ENCODE results near the gene MBD3L2.
A peak's percentile ranks its signal among the peaks of the same experiment; 100 is the strongest.
"Not testable (repeated sequence)": the region's sequence is repeated elsewhere in the genome, so short reads cannot be mapped to it uniquely, and the experiment has no call there.

The MBD3L2 gene

DNA sequence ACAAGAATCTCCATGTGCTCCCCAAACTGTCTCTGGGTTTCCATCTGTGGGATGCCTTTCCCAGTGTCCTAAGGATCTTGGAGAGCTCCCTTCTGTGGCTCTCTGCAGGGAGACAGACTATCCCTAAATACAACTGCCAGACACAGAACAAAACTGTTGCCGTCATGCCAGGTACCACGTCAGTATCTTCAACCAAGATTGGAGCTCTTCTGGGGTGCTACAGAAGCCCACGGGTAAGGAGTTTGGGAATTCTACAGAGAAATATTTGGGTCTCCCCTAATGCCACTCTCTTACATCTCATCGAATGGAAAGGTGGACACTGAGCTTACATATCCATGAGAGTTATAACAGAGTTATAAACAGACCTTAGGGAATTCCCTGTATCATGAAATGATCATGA lies 14.2 kb downstream of the MBD3L2 start:
- no peak for DNase-seq (ENCODE audit: low read depth)

DNA sequence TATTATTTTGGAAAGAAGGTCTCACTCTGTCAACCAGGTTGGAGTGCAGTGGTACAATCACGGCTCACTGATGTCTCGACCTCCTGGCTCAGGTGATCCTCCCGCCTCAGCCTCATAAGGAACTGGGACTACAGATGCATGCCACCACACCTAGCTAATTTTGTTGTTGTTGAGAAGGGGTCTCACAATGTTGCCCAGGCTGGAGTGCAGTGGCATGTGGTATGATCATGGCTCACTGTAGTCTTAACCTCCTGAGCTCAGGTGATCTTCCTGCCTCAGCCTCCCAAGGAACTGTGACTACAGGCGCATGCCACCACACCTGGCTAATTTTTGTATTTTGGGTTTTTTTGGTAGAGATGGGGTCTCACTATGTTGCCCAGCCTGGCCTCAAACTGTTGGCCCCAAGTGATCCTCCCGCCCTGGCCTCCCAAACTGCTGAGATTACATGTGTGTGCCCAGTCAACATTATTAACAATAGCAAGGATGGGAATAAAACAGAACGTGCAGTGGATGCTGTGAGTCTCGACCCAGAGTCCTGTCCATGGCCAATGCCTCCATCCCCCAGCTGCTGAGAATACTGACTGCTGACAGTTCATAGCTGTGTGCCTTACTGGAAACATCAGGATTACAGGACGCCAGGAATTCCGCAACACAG lies 14.8 kb downstream of the MBD3L2 start:
- DNase-seq (ENCODE audit: low read depth) = no peak

DNA sequence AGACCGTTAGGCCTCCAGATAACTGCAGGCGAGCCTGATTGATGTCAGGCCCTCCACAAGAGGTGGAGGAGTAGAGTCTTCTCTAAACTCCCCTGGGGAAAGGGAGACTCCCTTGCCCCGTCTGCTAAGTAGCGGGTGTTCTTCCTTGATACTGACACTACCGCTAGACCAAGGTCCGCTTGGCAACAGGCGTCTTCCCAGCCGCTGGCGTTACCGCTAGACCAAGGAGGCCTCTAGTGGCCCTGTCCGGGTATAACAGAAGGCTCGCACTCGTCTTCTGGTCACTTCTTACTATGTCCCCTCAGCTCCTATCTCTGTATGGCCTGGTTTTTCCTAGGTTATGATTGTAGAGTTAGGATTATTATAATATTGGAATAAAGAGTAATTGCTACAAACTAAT lies 18.0 kb downstream of the MBD3L2 start:
- DNase-seq (ENCODE audit: low read depth) = not testable (repeated sequence)

DNA sequence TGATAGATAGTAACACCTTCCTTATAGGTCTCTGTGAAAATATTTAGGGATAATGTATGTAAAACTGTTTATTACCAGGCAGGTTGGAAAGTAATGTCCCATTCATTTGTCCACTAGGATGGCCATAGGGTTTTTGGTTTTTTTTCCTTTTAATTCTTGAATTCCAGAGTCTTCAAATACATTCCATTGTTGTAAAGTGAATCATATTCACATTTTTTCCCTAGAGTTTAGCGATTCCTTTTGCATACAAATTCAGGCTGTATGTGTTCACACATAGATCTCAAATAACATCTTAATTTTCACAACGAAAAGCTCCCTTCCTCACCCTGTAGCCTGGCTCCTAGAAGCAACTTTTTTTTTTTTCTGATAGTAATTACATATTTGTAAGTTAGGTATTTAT lies 18.6 kb downstream of the MBD3L2 start:
- no peak for DNase-seq (ENCODE audit: low read depth)

DNA sequence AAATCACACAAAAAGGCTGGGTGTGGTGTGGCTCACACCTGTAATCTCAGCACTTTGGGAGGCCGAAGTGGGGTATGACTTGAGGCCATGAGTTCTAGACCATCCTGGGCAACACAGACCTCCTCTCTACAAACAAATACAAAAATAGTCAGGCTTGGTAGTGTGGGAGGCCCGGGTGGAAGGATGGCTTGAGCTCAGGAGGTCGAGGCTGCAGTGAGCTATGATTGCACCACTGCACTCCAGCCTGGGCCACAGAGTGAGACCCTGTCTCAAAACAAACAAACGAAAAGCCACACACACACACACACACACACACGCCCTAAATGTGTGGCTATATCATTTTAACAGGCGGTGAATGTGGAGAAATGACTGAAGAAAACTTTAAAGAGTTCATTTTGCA lies 19.5 kb downstream of the MBD3L2 start:
- DNase-seq (ENCODE audit: low read depth) = no peak

DNA sequence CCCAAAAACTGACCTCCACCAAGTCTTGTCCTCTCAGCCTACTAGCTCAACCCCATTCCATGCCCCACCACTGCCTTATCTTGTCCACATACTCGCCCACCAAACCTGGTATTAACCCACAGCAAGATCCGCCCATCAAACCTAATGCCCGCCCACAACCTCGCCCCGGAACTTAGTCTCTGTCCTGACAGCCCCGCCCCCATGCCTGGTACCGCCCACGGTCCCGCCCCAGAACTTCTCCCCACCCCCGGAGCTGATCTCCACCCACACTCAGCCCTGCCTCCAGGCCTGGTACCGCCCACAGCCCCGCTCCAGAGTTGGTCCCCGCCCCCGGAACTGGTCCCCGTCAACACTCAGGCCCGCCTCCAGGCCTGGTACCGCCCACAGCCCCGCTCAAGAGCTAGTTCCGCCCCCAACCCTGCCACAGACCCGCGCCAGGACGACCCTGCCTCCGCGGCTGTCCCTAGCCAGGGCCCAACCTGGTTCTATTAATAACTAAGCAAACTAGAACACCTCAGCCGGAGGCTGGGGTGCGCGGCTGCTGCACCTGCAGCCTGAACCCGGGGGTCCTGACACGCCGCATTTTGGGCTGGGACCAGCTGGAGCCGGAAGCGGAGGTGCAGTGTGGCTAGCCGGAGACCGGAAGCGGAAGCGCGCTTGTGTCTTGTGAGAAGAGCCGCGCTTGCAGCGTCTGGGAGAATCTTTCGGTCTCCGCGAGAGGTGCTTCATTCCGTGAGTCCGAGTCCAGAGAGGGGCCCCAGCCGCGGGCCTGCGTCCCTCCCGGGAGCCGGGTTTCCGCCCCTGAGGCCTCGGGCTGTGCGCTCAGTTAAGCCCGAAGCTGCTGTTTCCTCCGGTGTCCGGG lies 20.2 kb downstream of the MBD3L2 start, which contains the start of gene ZNF557:
ZNF557 (plus strand) TSS at position 662 of the 862 bp plus-strand sequence. CDS start 5,372 bp downstream, outside the sequence.
- peak; percentile 90 for DNase-seq (ENCODE audit: low read depth)

DNA sequence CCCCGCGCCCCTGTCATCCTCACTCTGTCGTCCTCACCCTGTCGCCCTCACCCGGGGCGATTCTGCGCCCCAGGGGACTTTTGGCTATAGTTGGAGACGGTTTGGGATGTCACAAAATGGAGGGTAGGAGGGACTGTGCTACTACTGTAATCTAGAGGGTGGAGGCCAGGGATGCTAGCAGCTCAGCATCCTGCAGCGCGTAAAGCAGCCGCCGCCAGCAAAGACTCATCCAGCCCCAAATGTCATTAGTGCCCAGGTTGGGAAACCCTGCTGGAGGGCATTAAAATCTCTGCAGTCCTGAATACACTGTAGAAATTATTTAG lies 20.7 kb downstream of the MBD3L2 start:
- DNase-seq (ENCODE audit: low read depth) = no peak

DNA sequence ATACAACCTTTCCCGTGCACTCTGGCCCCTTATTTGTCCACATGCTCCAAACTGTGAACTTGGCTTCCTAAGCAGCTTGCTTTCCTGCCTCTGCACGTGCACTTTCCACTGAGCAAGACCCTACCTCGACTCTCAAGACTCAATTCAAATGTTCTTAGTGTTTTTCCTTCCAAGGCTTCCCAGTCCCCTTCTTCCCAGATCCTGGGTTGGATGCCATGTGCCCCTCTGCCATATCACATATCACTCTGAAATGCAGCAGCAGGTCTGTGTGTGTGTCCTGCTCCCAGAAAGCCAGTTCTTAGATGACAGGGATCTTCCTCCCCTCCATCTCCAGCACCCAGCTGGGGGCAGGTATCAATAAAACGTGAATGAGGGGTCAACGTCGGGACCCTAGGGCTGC lies 23.4 kb downstream of the MBD3L2 start:
- DNase-seq (ENCODE audit: low read depth) = no peak

DNA sequence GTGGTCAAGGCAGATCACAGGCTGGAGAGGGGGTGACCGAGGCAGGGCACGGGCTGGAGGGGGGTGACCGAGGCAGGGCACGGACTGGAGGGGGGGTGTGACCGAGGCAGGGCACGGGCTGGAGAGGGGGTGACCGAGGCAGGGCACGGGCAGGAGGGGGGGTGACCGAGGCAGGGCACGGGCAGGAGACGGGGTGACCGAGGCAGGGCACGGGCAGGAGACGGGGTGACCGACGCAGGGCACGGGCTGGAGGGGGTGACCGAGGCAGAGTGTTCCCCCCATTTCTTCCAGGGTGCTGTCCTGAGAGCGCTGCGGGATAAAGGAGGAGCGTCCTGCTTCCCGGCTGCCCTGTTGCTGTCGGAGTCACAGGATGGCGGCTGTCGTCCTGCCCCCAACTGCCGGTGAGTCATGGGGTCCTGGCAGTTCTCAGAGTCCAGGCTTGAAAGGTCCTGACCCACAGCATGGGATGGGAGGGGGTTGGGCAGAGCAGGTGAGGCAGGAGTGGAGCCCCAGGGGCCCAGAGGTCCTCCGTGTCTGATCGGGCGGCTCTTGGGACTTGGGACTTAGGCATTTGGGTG lies 25.7 kb downstream of the MBD3L2 start:
- DNase-seq (ENCODE audit: low read depth) = no peak

DNA sequence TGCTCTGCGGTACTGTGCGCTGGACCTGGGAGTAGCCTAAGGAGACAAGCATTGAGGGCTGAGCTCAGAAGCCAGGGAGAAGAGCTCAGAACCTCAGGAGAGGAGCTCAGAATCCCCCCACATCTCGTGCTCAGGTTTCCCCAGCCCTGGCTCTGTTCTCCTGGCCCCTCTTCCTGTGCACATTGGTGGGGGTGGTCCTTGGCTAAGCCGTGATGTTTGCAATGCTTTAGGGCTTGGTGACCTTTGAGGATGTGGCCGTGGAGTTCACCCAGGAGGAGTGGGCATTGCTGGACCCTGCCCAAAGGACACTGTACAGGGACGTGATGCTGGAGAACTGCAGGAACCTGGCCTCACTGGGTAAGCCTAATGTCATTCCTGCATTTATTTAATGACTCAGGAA lies 27.0 kb downstream of the MBD3L2 start:
- no peak for DNase-seq (ENCODE audit: low read depth)

DNA sequence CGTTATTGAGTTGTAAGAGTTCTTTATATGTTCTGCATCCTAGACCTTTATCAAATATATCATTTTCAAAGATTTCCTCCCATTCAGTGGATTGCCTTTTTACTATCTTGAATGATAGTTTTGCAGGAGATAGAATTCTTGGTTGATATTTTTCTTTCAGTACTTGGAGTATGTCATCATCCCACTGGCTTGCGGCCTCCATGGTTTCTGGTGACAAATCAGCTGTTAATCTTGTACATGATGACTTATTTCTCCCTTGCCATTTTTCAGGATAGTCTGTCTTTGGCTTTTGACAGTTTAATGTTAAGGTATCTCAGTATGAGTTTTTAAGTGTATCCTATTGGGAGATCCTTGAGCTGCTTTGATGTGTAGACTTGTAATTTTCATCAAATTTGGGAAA lies 28.9 kb downstream of the MBD3L2 start:
- no peak for DNase-seq (ENCODE audit: low read depth)

DNA sequence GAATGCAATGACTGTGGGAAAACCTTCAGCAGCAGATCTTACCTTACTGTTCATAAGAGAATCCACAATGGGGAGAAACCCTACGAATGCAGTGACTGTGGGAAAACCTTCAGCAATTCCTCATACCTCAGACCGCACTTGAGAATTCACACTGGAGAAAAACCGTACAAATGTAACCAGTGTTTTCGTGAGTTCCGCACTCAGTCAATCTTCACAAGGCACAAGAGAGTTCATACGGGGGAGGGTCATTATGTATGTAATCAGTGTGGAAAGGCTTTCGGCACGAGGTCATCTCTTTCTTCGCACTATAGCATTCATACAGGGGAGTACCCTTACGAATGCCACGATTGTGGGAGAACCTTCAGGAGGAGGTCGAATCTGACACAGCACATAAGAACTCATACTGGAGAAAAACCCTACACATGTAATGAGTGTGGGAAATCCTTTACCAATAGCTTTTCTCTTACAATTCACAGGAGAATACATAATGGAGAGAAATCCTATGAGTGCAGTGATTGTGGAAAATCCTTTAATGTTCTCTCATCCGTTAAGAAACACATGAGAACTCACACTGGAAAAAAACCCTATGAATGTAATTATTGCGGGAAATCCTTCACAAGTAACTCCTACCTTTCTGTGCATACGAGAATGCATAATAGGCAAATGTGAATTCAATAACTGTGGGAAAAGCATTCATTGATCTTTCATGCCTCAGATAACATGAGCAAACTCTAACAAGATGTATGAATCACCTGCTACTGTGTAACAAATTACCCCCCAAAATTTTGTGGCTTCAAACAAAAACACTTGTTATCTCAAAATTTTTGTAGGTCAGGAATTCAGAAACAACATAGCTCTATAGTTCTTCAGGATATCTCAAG lies 34.2 kb downstream of the MBD3L2 start:
- DNase-seq (ENCODE audit: low read depth) = no peak

DNA sequence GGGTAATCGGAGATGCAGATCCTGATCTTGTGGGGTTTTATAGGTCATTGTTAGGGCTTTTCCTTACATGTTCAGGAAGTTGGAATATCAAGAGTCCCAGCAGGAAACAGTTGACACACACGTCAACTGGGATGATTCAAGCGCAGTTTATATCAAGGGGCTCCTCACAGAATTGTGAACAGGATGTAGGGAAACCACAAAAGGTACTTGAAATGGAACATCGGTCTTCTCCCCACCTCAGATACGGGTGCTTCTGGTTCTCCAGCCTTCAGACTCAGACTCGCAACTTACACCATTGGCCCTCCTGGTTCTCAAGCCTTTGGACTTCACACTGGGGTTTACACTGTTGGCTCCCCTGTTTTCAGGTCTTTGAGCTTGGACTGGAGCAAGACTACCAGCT lies 39.9 kb downstream of the MBD3L2 start:
- DNase-seq (ENCODE audit: low read depth) = no peak

DNA sequence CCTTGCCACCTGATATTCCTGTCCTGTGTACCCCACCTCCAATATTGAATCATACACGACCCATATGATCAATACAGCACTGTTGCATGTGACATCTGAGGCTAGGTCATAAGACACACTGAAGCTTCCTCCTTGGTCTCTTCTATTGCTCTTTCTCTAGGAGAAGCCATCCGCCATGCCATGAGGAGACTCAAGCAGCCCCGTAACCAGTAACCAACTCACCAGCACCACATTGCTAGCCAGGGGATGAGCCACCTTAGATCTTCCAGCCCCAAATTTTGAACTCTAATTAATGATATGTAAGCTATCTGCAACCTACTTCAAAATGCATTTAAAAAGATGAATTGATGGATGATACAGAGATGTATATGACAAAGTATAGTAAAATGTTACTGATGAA lies 49.0 kb downstream of the MBD3L2 start:
- no peak for DNase-seq (ENCODE audit: low read depth)

DNA sequence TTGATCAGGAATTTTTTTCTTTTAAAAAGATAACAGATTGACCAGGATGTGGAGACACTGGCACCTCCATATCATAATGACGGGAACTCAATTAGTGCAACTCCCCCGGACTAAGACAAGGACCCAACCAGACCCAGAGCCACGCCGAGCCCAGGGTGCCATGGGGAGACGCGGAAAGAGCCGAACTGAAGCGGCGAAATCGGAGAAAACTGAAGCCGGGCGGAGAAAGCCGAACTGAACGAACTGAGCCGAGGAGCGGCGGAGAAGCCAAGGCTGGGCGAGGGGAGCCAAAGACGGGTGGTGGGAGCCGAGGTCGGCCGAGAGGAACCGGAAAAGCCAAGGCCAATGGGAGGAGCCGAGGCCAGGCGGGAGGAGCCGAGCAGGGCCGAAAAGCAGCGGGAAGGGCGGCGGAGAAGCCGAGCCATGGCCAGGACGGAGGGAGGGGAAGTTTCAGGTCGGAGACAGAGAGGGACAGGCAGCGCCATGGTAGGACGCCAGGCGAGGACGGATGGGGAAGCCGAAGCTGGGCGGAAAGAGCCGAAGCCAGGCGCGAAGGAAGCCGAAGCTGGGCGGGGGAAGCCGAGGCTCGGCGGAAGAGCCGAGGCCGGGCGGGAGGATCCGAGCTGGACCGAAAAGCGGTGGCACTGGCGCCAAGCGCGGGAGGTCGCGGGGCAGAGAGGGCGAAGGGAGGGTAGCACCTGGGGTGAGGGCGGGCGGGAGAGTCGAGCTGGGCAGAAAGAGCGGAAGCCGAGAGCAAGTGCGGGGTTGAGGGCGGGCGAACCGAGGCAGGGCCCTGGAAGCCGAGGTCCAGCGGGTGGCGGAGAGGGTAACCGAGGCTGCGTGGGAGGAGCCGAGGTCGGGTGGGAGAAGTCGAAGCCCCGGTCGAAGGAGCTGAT lies 49.8 kb downstream of the MBD3L2 start:
- peak; percentile 51 for DNase-seq (ENCODE audit: low read depth)

DNA sequence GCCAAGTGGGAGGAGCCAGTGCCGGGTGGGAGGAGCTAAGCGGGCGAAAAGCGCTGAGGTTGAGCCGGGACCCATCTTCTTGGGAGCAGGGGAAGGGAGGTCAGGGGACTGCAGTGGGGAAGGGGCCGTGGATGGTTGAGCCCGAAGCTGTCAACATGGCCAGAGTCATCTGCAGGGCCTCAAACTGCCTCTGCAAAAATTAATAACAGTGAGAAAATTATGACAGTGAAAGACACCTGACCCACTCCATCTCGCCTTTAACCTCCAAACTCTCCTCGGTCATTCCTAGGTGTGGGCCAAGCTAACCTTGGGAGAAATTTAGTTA lies 50.4 kb downstream of the MBD3L2 start:
- DNase-seq (ENCODE audit: low read depth) = no peak
